ENCODE measurements around the gene SON.
A peak's percentile ranks its signal among the peaks of the same experiment; 100 is the strongest.

Gene SON

GRCh38 chr21:33561373-33561772 lies 18.5 kb downstream of the SON start:
- H3K4me1 ChIP-seq: peaks cover 13% of the 10 kb centered on the region
- peak overlapping the region; percentile 30 for H3K27ac ChIP-seq
- H3K4me2 ChIP-seq (ENCODE audit: low read length): peak overlapping the region; percentile 4
- no peaks in the 10 kb centered on the region for H3K27me3 ChIP-seq (ENCODE audit: control insufficient read depth, insufficient read depth, low read length)
- TF ChIP-seq, protein P1, sequence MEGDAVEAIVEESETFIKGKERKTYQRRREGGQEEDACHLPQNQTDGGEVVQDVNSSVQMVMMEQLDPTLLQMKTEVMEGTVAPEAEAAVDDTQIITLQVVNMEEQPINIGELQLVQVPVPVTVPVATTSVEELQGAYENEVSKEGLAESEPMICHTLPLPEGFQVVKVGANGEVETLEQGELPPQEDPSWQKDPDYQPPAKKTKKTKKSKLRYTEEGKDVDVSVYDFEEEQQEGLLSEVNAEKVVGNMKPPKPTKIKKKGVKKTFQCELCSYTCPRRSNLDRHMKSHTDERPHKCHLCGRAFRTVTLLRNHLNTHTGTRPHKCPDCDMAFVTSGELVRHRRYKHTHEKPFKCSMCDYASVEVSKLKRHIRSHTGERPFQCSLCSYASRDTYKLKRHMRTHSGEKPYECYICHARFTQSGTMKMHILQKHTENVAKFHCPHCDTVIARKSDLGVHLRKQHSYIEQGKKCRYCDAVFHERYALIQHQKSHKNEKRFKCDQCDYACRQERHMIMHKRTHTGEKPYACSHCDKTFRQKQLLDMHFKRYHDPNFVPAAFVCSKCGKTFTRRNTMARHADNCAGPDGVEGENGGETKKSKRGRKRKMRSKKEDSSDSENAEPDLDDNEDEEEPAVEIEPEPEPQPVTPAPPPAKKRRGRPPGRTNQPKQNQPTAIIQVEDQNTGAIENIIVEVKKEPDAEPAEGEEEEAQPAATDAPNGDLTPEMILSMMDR (IDR thresholded peaks at IDR 0.05): no peak
- H3K79me2 ChIP-seq: peaks cover 13% of the 10 kb centered on the region
- no peak overlapping the region for H3K4me3 ChIP-seq (ENCODE audit: low read depth, low read length)
- no peaks in the 10 kb centered on the region for H3K36me3 ChIP-seq (ENCODE audit: control insufficient read depth, insufficient read depth, low read length)
- no peak overlapping the region for H2AFZ ChIP-seq
- no peak overlapping the region for H3K9ac ChIP-seq
- H3K9me3 ChIP-seq (ENCODE audit: control insufficient read depth, low read length): no peaks in the 10 kb centered on the region

DNA sequence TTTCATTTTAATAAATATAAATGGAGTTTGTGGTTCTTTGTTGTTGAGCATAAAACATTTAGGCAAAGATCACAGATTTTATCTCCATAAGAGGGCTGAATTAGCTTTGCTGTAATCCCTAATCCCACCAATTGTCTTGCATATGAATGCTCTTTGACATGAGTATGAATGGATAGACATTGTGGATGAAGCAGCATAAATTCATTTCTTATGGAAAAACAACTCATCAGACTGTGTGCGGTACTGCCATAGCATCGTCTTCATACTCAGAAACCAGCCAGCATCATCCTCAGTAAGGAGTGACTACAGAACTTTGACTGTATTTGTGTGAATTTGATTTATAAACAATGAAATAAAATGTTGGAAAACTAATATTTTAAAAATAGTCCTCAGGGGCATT lies 19.6 kb downstream of the SON start:
- Histone ChIP-seq H3K4me2 (ENCODE audit: low read length) (no peak overlapping the region), H2AFZ (no peak overlapping the region), H3K4me3 (ENCODE audit: low read depth, low read length) (no peak overlapping the region), H3K9ac (no peak overlapping the region), H3K27me3 (ENCODE audit: control insufficient read depth, insufficient read depth, low read length) (no peaks in the 10 kb centered on the region), H3K79me2 (peaks cover 8% of the 10 kb centered on the region), H3K4me1 (peaks cover 13% of the 10 kb centered on the region), H3K9me3 (ENCODE audit: control insufficient read depth, low read length) (no peaks in the 10 kb centered on the region), H3K27ac (no peak overlapping the region), H3K36me3 (ENCODE audit: control insufficient read depth, insufficient read depth, low read length) (no peaks in the 10 kb centered on the region)
- TF ChIP-seq, protein P1 (IDR thresholded peaks at IDR 0.05): no peak

GRCh38 chr21:33566514-33566913 lies 23.7 kb downstream of the SON start:
- H3K36me3 ChIP-seq (ENCODE audit: control insufficient read depth, insufficient read depth, low read length): no peaks in the 10 kb centered on the region
- TF ChIP-seq, protein P1 (IDR thresholded peaks at IDR 0.05): no peak

GRCh38 chr21:33567914-33568313 lies 25.1 kb downstream of the SON start:
- no peaks in the 10 kb centered on the region for H3K27me3 ChIP-seq (ENCODE audit: control insufficient read depth, insufficient read depth, low read length)
- peak overlapping the region; percentile 41 for H3K4me2 ChIP-seq (ENCODE audit: low read length)
- H3K9ac ChIP-seq: no peak overlapping the region
- TF ChIP-seq, protein P1 (IDR thresholded peaks at IDR 0.05): no peak
- no peaks in the 10 kb centered on the region for H3K9me3 ChIP-seq (ENCODE audit: control insufficient read depth, low read length)
- H3K36me3 ChIP-seq (ENCODE audit: control insufficient read depth, insufficient read depth, low read length): no peaks in the 10 kb centered on the region
- peaks cover 3% of the 10 kb centered on the region for H3K4me1 ChIP-seq
- peaks cover 5% of the 10 kb centered on the region for H3K79me2 ChIP-seq
- H2AFZ ChIP-seq: no peak overlapping the region
- peak overlapping the region; percentile 40 for H3K27ac ChIP-seq
- no peak overlapping the region for H3K4me3 ChIP-seq (ENCODE audit: low read depth, low read length)

More at GRCh38 chr21:33566514-33566913, 23.7 kb downstream of the SON start:
- no peaks in the 10 kb centered on the region for H3K9me3 ChIP-seq (ENCODE audit: control insufficient read depth, low read length)
- H3K4me3 ChIP-seq (ENCODE audit: low read depth, low read length): no peak overlapping the region
- H3K9ac ChIP-seq: no peak overlapping the region
- no peaks in the 10 kb centered on the region for H3K27me3 ChIP-seq (ENCODE audit: control insufficient read depth, insufficient read depth, low read length)
- H3K79me2 ChIP-seq: peaks cover 3% of the 10 kb centered on the region
- H2AFZ ChIP-seq: no peak overlapping the region
- H3K4me2 ChIP-seq (ENCODE audit: low read length): no peak overlapping the region
- H3K27ac ChIP-seq: no peak overlapping the region
- H3K4me1 ChIP-seq: peaks cover 3% of the 10 kb centered on the region

GRCh38 chr21:33568448-33568847 lies 25.6 kb downstream of the SON start:
- H3K4me2 ChIP-seq (ENCODE audit: low read length): peak overlapping the region; percentile 34
- no peak overlapping the region for H3K4me3 ChIP-seq (ENCODE audit: low read depth, low read length)
- no peak overlapping the region for H2AFZ ChIP-seq
- no peak overlapping the region for H3K9ac ChIP-seq
- H3K9me3 ChIP-seq (ENCODE audit: control insufficient read depth, low read length): no peaks in the 10 kb centered on the region
- peak overlapping the region; percentile 6 for H3K27ac ChIP-seq
- no peaks in the 10 kb centered on the region for H3K36me3 ChIP-seq (ENCODE audit: control insufficient read depth, insufficient read depth, low read length)
- peaks cover 3% of the 10 kb centered on the region for H3K4me1 ChIP-seq
- TF ChIP-seq, protein P1 (IDR thresholded peaks at IDR 0.05): no peak
- no peaks in the 10 kb centered on the region for H3K27me3 ChIP-seq (ENCODE audit: control insufficient read depth, insufficient read depth, low read length)
- H3K79me2 ChIP-seq: peaks cover 5% of the 10 kb centered on the region

All from parathyroid adenoma (tissue), 2 donors.